Measurements from ENCODE around the gene WDR41. TPM values are rescaled to one million over a fixed set of nuclear protein-coding genes. Genes with fewer than 3 reads are reported as not detected.

Gene WDR41
- total RNA-seq, 1 experiment from 2014 or later, result 171 TPM

Other genes with a start within 250 kb of the WDR41 start
- not detected in 2 replicates for gene OTP, start 146.4 kb upstream of the WDR41 start, total RNA-seq (2014; rRNA removed; shearing (Covaris generic))

Measured in G401 (cell line).